Activated T-helper 2 cell treated with anti-CD3 and anti-CD28 coated beads, Interferon-gamma antibody, Interleukin-2, Interleukin-4, amounts not matched to agents 10 μg/mL and 5 μg/mL and 100 μg/mL, durations not matched to agents 14 hours and 24 hours and 36 hours (primary cell): ENCODE data around the gene HCK. TPM values are rescaled to one million over a fixed set of nuclear protein-coding genes. Genes with fewer than 3 reads are reported as not detected.

Experiments
- DNase-seq: peaks from one replicate; pipeline ENCODE4 v3.0.0; 2021; ENCODE audit warnings: low spot score
- H3K27ac Mint-ChIP-seq: one replicate; pipeline ENCODE4 v1.8.0; 2021; ENCODE audit warnings: mixed read lengths
- H3K27me3 Mint-ChIP-seq: one replicate; pipeline ENCODE4 v1.8.0; 2021; ENCODE audit warnings: low read depth, mixed read lengths
- H3K36me3 Mint-ChIP-seq: one replicate; pipeline ENCODE4 v1.8.0; 2021; ENCODE audit warnings: low read depth, mixed read lengths
- H3K4me1 Mint-ChIP-seq: one replicate; pipeline ENCODE4 v1.8.0; 2021; ENCODE audit warnings: low read depth, mixed read lengths
- H3K4me3 Mint-ChIP-seq: one replicate; pipeline ENCODE4 v1.8.0; 2021; ENCODE audit warnings: low read depth, mild to moderate bottlenecking, moderate library complexity, mixed read lengths
- H3K9me3 Mint-ChIP-seq: one replicate; pipeline ENCODE4 v1.8.0; 2021; ENCODE audit warnings: mixed read lengths
- intact Hi-C: fragments of 100-400 bp; cut with micrococcal nuclease; formaldehyde crosslinking; loops from one replicate; pipeline ENCODE4 v1.15.1; 2023
- total RNA-seq: library from RNA; stranded (reverse); gene quantifications from 2 replicates; pipeline ENCODE4 v1.2.3, GENCODE V29; 2022

The HCK gene
- total RNA-seq, 1 donor from 2014 or later = not detected

GRCh38 chr20:32071395-32072167, 19.5 kb downstream of the HCK start:
- Mint-ChIP-seq H3K9me3 (no peaks in the 10 kb centered on the region), H3K27me3 (no peaks in the 10 kb centered on the region), H3K4me3 (no peak overlapping the region), H3K27ac (no peak overlapping the region), H3K4me1 (peaks cover 12% of the 10 kb centered on the region), H3K36me3 (no peaks in the 10 kb centered on the region)
- no peak for DNase-seq
- intact Hi-C loops = no loop called here

DNA sequence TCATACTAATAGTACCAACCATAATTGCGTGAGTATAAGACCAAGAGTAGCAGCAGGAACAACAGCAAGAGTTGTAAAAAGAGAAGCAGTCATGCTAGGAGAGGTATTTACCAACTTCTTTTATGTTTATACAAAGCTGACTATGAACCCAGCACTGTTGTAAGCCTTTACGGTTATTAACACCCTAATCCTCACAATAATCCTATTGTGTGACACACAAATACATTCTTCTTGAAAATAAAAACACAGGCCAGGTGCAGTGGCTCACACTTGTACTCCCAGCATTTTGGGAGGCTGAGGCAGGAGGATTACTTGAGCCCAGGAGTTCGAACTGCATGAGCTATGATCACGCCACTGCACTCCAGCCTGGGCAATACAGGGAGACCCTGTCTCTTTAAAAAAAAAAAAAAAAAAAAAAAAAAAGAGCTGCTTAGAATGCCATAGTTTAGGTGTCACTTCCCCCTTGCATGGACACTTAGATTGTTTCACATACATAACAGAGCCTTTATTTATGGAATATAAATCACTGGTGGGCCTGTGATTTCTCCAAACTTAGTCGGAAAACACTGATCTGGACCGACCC, 20.2 kb downstream of the HCK start:
- H3K4me3 Mint-ChIP-seq = no peak overlapping the region
- H3K4me1 Mint-ChIP-seq = peaks cover 12% of the 10 kb centered on the region
- no peak for DNase-seq
- intact Hi-C loops = no loop called here
- H3K9me3 Mint-ChIP-seq = no peaks in the 10 kb centered on the region
- no peaks in the 10 kb centered on the region for H3K36me3 Mint-ChIP-seq
- no peaks in the 10 kb centered on the region for H3K27me3 Mint-ChIP-seq
- no peak overlapping the region for H3K27ac Mint-ChIP-seq

GRCh38 chr20:32075534-32075933, 23.5 kb downstream of the HCK start:
- intact Hi-C loops = no loop called here
- Mint-ChIP-seq H3K4me3 (no peak overlapping the region), H3K27me3 (peaks cover 3% of the 10 kb centered on the region), H3K27ac (no peak overlapping the region), H3K4me1 (peaks cover 1% of the 10 kb centered on the region), H3K36me3 (no peaks in the 10 kb centered on the region), H3K9me3 (no peaks in the 10 kb centered on the region)
- DNase-seq = no peak

DNA sequence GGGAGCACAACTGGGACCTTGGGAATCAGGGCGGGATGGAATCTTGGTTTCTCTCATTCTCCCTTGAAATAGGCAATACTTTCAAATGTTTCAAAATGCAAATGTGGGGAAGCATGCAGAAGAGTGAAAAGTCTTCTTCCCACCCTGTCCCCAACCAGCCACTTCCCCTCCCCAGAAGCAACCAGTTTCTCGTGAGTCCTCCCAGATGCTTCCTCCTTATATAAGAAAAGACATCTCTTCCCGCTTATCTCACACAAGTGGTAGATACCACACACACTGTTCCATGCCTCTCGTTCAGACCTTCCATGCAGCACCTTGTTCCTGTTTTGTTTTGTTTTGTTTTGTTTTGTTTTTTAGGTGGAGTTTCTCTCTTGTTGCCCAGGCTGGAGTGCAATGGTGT, 25.1 kb downstream of the HCK start:
- Mint-ChIP-seq H3K36me3 (no peaks in the 10 kb centered on the region), H3K4me3 (no peak overlapping the region), H3K27me3 (peaks cover 3% of the 10 kb centered on the region), H3K9me3 (no peaks in the 10 kb centered on the region), H3K4me1 (no peaks in the 10 kb centered on the region), H3K27ac (no peak overlapping the region)
- no peak for DNase-seq
- intact Hi-C loops = no loop called here

GRCh38 chr20:32078322-32078721, 26.3 kb downstream of the HCK start:
- no peak for DNase-seq
- no peaks in the 10 kb centered on the region for H3K36me3 Mint-ChIP-seq
- H3K27ac Mint-ChIP-seq = no peak overlapping the region
- intact Hi-C loops = no loop called here
- H3K9me3 Mint-ChIP-seq = no peaks in the 10 kb centered on the region
- H3K4me3 Mint-ChIP-seq = no peak overlapping the region
- H3K27me3 Mint-ChIP-seq = peaks cover 3% of the 10 kb centered on the region
- no peaks in the 10 kb centered on the region for H3K4me1 Mint-ChIP-seq

- H3K36me3 Mint-ChIP-seq = no peaks in the 10 kb centered on the region
- intact Hi-C loops = no loop called here
- H3K4me3 Mint-ChIP-seq = no peak overlapping the region
- peaks cover 3% of the 10 kb centered on the region for H3K27me3 Mint-ChIP-seq
- no peaks in the 10 kb centered on the region for H3K9me3 Mint-ChIP-seq
- no peak for DNase-seq
- H3K4me1 Mint-ChIP-seq = no peaks in the 10 kb centered on the region
- H3K27ac Mint-ChIP-seq = no peak overlapping the region
These were observed 26.7 kb downstream of the HCK start for GRCh38 chr20:32078791-32079190.

DNA sequence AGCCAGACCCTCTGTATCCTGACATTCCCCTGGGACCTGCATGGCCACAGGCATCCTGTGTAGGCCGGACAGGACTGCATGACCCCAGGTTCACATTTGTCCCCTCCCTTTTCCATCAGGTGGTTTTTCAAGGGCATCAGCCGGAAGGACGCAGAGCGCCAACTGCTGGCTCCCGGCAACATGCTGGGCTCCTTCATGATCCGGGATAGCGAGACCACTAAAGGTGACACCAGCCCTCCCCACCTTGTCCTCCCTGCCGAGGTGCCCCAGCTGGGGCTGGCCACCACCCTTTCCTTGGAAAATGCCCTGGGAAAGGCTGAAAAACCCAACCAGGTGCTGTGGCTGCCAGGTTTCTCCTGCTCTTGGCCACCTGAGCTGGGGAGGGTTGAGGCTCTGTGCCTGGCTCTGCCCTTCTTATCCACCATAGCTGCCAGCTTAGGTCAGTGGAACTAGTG, 27.6 kb downstream of the HCK start:
- Mint-ChIP-seq H3K4me3 (no peak overlapping the region), H3K4me1 (no peaks in the 10 kb centered on the region), H3K27me3 (peaks cover 3% of the 10 kb centered on the region), H3K36me3 (no peaks in the 10 kb centered on the region), H3K9me3 (no peaks in the 10 kb centered on the region), H3K27ac (no peak overlapping the region)
- no peak for DNase-seq
- intact Hi-C loops = no loop called here

DNA sequence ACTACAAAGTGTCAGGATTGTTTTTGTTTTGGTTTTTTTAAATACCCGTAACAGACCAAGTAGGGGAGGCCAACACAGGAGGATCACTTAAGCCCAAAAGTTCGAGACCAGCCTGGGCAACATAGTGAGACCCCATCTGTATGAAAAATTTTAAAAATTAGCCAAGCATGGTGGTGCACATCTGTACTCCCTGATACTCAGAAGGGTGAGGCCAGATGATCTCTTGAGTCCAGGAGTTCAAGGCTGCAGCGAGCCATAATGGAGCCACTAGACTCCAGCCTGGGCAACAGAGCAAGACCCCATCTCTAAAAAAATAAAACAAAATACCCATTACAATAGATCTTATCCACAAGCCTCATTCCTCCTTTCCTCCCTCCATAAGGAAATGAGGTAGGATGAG, 28.7 kb downstream of the HCK start:
- H3K27ac Mint-ChIP-seq = no peak overlapping the region
- H3K27me3 Mint-ChIP-seq = peaks cover 3% of the 10 kb centered on the region
- no peaks in the 10 kb centered on the region for H3K36me3 Mint-ChIP-seq
- H3K4me1 Mint-ChIP-seq = no peaks in the 10 kb centered on the region
- DNase-seq = no peak
- no peaks in the 10 kb centered on the region for H3K9me3 Mint-ChIP-seq
- no peak overlapping the region for H3K4me3 Mint-ChIP-seq
- intact Hi-C loops = no loop called here

- Mint-ChIP-seq H3K27ac (no peak overlapping the region), H3K4me3 (no peak overlapping the region), H3K36me3 (no peaks in the 10 kb centered on the region), H3K9me3 (no peaks in the 10 kb centered on the region), H3K27me3 (peaks cover 2% of the 10 kb centered on the region), H3K4me1 (no peaks in the 10 kb centered on the region)
- intact Hi-C loops = no loop called here
- no peak for DNase-seq
These were observed 31.4 kb downstream of the HCK start for GRCh38 chr20:32083469-32083868.

- H3K36me3 Mint-ChIP-seq = no peaks in the 10 kb centered on the region
- no peak overlapping the region for H3K4me3 Mint-ChIP-seq
- no peaks in the 10 kb centered on the region for H3K9me3 Mint-ChIP-seq
- intact Hi-C loops = no loop called here
- H3K27me3 Mint-ChIP-seq = peaks cover 2% of the 10 kb centered on the region
- H3K4me1 Mint-ChIP-seq = peaks cover 2% of the 10 kb centered on the region
- DNase-seq = no peak
- no peak overlapping the region for H3K27ac Mint-ChIP-seq
These were observed 35.0 kb downstream of the HCK start for GRCh38 chr20:32087070-32087469.

DNA sequence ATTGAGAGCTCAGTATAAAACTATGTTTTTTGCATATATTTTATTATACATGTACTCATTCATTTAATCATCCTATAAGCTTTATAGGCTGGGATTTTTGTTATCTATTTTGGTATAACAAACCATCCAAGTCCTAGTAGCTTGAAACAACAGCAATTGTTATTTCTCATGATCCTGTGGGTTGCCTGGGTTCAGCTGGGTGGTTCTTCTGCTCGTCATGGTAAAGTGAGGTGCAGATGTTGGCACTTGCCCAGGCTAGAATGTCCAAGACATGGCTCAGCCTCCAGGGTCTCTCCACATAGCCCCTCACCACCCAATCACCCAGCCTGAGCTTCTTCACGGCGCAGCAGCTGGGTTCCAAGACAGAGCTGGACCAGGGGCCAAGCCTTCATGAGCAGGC, 36.7 kb downstream of the HCK start:
- DNase-seq = no peak
- no peaks in the 10 kb centered on the region for H3K36me3 Mint-ChIP-seq
- H3K9me3 Mint-ChIP-seq = no peaks in the 10 kb centered on the region
- peaks cover 2% of the 10 kb centered on the region for H3K4me1 Mint-ChIP-seq
- H3K27me3 Mint-ChIP-seq = peaks cover 12% of the 10 kb centered on the region
- intact Hi-C loops = no loop called here
- no peak overlapping the region for H3K4me3 Mint-ChIP-seq
- H3K27ac Mint-ChIP-seq = no peak overlapping the region

DNA sequence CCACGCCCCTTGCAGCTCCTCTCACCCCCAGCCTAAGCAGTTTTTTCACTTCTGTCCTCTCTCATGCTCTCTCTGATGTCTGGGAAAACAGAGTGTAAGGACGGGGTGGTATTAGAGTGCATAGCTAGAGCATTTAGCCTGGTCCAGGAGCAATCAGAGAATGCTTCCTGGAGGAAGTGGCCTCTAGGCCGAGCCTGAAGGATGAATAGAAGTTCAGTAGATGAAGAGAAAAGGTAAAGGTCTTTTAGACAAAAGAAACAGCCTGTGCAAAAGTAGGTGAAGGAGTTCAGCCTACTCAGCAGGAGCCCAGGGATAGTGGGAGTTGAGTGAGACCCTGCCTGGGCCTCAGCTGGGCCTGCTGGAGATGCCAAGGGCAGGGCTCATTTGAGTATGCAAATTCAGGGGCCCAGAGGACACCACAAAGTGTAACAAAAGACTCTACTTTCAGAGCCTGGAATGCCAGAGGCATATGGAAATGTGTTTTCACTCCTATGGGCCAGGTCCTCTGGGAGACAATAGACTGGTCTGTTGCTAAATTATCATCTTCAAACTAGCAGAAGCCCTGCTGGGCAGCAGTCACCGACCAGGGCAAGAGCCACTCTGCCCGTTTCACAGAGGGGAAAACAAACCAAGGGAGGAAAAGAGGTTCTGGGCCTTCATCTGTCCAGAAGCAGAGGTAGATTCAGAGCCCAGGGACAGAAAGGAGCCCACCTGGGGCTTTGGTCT, 37.8 kb downstream of the HCK start:
- intact Hi-C loops = loop anchor here (5.0 to 10.0 kb wide), 2 partner anchors 55 to 237 kb away; no protein-coding TSS in a partner anchor

DNA sequence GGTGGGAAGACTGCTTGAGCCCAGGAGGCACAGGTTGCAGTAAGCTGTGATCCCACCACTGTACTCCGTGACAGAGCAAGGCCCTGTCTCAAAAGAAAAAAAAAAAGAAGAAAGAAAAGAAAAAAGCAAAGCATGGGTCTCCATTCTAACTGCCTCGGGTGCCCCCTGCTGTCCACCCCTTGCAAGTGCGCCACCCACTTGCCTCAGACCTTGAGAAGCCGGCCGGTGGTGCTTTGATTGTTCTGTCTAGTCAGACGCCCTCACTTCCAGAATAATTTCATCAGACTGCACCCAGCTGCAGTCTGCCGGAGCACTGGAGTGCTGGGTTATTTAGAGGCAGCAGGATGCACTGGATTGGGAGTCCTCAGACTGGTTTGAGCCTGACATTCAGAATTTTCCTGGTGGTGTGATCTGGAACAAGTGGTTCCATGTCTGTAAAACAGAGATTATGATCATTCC, 39.9 kb downstream of the HCK start:
- H3K9me3 Mint-ChIP-seq = no peaks in the 10 kb centered on the region
- peaks cover 19% of the 10 kb centered on the region for H3K27me3 Mint-ChIP-seq
- peaks cover 2% of the 10 kb centered on the region for H3K4me1 Mint-ChIP-seq
- H3K36me3 Mint-ChIP-seq = no peaks in the 10 kb centered on the region
- H3K27ac Mint-ChIP-seq = no peak overlapping the region
- intact Hi-C loops = loop anchor here (2.0 to 10.0 kb wide), 3 partner anchors 57 to 269 kb away; no protein-coding TSS in a partner anchor
- H3K4me3 Mint-ChIP-seq = no peak overlapping the region
- peak; percentile 63 for DNase-seq

More for the DNA sequence above, 37.8 kb downstream of the HCK start:
- H3K27ac Mint-ChIP-seq = no peak overlapping the region
- peaks cover 2% of the 10 kb centered on the region for H3K4me1 Mint-ChIP-seq
- DNase-seq = no peak
- H3K9me3 Mint-ChIP-seq = no peaks in the 10 kb centered on the region
- H3K36me3 Mint-ChIP-seq = no peaks in the 10 kb centered on the region
- no peak overlapping the region for H3K4me3 Mint-ChIP-seq
- peaks cover 19% of the 10 kb centered on the region for H3K27me3 Mint-ChIP-seq
